NCI-H187 (cell line): ENCODE data around the gene SPRR2G.
"Not testable (repeated sequence)": the region's sequence is repeated elsewhere in the genome, so short reads cannot be mapped to it uniquely, and the experiment has no call there.

Source experiments
- DNase-seq, 2 experiments: peaks; one replicate each; lab custom pipeline; 2025; lab: John Stamatoyannopoulos, UW

Gene SPRR2G

GRCh38 chr1:153150846-153151245 is at the start of gene SPRR2G:
TSS of gene SPRR2G (minus strand) at chr1:153150890. CDS start at chr1:153150110, 780 bp downstream.
- no peak for DNase-seq

- DNase-seq = no peak
Measured at GRCh38 chr1:153195216-153195615, 44.5 kb upstream of the SPRR2G start.

DNA sequence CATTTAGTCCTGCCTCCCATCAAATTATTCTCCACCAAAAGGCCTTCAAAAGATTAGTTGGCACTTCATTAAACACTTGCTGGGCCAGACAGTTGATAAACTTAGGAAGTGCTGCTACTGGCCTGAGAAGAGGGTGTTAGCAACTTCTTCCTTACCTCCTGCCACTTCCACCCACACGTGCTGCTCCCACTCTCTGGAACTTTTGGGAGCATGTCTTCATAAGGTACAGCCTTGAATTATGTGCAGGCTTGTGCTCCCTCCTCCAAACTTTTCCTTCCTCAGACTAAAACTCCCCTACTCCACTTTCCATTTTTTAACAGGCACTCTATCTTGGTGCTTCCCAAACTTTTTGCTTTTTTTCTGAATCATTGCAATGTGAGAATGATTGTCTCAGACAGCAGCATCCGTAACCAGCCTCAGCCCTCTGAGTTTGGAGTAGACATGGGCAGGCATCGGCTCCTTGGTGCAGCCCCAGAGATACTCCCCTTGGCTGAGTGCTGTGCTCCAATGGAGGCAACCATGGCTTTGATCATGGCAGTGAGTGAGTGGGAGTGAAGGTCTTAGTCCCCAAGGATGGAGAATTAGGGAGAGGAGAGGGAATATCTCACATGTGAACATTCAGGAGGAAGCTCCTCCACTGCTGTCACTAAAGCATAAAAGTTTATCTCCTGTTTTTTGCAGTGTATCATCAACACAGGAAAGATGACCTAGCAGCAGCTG is 43.8 kb upstream of the SPRR2G start:
- DNase-seq = no peak

GRCh38 chr1:153192697-153193096 is 42.0 kb upstream of the SPRR2G start:
- peak; percentile 15 to 60 for DNase-seq

GRCh38 chr1:153190373-153190772 is 39.7 kb upstream of the SPRR2G start:
- peak; percentile 12 to 46 for DNase-seq

- not testable (repeated sequence) for DNase-seq
Measured at GRCh38 chr1:153188301-153188700, 37.6 kb upstream of the SPRR2G start.

DNA sequence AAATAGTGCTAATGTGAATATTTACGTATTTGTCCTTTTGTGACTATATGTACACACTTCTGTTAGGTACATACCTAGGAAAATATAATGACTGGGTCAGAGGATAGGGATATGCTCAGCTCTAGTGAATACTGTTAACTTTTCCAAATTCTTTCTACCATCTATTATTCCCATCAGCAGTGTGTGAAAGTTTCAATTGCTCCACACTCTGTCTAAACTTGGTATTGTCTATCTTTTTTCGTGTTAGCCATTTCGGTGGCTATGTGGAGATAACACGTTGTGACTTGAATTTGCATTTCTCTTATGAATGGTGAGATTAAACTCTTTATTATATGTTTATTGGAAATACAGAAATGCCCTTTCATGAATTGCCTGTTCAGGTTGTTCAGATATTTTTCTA is 29.9 kb upstream of the SPRR2G start:
- no peak for DNase-seq

- no peak for DNase-seq
Measured at GRCh38 chr1:153178922-153179321, 28.2 kb upstream of the SPRR2G start.

DNA sequence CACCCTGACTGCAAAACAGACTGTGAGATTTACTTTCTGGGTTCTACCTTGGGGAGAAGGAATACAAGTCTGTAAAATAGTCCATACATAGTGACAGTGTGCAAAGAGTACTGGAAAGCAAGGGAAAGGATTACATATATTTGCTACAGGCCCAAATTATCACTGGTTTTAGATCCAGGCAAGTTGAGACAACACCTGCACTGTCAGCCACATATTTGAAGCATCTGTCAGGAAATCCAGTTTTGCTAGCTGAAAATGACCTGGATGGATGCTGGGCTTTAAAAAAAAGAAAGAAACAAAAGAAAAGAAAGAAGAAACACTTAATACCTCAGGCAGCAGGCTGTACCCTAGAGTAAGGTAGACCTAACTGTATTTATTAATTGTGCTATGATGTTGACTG is 23.9 kb upstream of the SPRR2G start:
- no peak for DNase-seq

- DNase-seq = no peak
Measured at GRCh38 chr1:153168686-153169085, 18.0 kb upstream of the SPRR2G start.

- DNase-seq = no peak
Measured at GRCh38 chr1:153155541-153155940, 4.9 kb upstream of the SPRR2G start.

GRCh38 chr1:153152481-153152880 is 1.8 kb upstream of the SPRR2G start:
- no peak for DNase-seq

- no peak for DNase-seq
Measured at GRCh38 chr1:153141377-153141776, 9.3 kb downstream of the SPRR2G start.

DNA sequence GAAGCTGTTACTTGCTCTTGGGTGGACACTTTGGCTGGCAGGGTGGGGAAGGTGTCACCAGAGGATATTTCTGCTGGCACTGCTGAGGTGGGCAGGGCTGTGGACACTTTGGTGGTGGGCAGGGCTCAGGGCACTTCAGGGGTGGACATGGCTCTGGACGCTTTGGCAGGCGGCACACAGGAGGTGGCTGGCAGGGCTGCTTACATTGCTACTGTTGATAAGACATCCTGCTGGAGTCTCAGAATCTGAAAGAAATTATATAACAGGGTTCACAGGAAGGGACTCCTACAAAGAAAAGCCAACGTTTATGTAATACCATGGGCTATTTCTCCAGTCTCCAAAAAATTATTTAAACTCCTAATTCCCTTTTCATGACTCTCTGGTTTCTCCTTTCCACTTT is 10.2 kb downstream of the SPRR2G start:
- no peak for DNase-seq

DNA sequence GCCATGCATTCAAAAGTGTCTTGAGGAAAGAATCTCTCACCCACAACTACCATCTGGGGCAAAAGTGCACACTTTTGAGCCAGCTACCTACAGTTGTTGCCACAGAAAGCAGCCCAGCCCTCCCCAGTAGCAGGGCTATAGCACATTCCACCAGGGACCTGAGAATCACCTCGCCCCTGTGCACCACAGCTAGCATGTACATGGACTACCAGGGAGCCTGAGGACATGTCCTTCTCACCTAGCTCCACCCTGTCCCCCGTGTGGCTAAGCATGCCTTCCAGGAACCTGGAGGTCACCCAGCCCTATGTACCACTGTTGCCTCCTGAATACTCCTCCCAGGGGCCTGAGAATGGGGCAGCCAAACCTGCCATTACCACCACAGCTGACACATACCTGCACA is 16.9 kb downstream of the SPRR2G start:
- DNase-seq = no peak

- DNase-seq = no peak
Measured at GRCh38 chr1:153133267-153133666, 17.4 kb downstream of the SPRR2G start.

DNA sequence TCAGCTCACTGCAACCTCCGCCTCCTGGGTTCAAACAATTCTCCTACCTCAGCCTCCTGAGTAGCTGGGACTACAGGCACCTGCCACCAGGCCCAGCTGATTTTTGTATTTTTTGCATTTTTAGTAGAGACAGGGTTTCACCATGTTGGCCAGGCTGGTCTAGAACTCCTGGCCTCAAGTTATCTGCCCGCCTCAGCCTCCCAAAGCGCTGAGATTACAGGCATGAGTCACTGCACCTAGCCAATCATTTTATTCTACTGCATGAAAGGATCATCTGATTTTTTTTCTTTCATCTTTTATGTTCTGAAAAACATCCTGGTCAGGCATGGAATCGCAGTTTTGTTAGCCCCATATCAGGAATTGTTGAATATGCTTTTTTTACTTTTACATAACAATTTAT is 22.0 kb downstream of the SPRR2G start:
- not testable (repeated sequence) for DNase-seq

DNA sequence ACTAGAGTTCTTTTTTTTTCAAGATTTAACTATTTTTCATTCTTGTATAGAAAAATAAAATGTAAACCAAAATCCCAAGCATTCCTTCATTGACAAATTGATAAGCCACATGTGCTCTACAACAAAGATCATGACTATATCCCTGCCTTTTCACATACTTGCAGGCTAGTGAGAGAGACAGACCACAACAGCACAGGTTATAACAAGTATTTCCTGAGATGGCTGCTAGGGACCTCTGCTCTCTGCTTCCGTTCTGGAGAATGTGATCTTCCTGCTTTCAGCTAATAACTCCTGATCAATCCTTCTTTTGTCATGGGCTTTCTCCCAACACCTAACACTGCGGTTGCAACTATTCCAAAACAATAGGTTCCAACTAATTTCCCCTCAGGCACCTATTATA is 23.4 kb downstream of the SPRR2G start:
- DNase-seq = no peak

DNA sequence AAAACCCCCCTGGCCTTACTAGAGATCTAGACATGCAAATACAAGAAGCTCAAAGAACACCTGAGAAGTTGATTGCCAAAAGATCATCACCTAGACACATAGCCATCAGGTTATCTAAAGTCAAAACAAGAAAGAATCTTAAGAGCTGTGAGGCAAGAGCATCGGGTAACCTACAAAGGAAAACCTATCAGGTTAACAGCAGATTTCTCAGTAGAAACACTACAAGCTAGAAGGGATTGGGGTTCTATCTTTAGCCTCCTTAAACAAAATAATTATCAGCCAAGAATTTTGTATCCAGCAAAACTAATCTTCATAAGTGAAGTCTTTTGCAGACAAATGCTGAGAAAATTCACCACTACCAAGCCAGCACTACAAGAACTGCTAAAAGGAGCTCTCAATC is 25.2 kb downstream of the SPRR2G start:
- no peak for DNase-seq

- DNase-seq = not testable (repeated sequence)
Measured at GRCh38 chr1:153123793-153124192, 26.9 kb downstream of the SPRR2G start.

GRCh38 chr1:153122831-153123421 is 27.8 kb downstream of the SPRR2G start:
- peak; percentile 89 to 93 for DNase-seq

DNA sequence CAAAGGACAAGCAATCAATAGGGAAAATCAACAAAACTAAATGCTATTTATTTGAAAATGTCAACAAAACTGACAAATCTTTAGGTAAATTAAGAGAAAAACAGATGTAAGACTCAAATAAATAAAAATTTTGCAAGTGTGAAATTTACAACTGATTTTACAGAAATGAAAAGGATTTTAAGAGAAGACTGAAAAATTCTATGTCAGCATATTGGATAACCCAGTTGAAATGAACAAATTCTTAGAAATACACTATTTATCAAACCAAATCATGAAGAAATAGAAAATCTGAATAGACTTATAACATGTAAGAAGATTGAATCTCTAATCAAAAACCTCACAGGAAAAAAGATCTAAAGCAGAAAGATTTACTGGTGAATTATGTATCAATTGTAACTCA is 29.7 kb downstream of the SPRR2G start:
- no peak for DNase-seq

DNA sequence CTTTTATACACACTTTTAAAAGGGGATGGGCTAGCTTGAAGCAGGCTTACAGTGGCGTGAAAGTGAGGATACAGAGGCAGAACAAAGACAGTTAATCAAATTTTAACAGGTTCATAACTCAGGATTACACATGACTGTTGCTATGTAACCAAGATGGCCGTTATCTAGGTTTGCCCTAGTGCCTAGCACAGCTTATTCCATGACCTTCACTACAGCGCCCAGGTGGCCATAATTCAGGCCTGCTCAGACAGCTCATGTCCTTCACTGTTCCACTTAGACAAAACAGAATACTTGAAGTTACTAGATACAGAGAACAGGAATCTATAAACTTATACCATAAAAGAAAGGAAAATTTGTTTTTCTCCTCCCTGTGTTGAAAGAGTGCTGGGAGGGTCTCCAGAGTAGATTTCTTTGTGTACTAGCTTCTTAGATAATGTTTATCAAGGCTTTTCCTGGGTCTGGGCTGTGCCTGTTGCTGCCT is 31.2 kb downstream of the SPRR2G start:
- peak; percentile 68 to 73 for DNase-seq

GRCh38 chr1:153115264-153115663 is 35.4 kb downstream of the SPRR2G start:
- DNase-seq = not testable (repeated sequence)
